ENCODE data around the gene DCAF10. TPM values are rescaled to one million over a fixed set of nuclear protein-coding genes. Genes with fewer than 3 reads are reported as not detected.

DCAF10 gene
- total and polyA plus RNA-seq, 4 donors, result 8.3 to 29.5 (median 18.5) TPM

GRCh38 chr9:37913480-37914153 lies 113.0 kb downstream of the DCAF10 start:
- H3K4me1 ChIP-seq (ENCODE audit: control insufficient read depth in 1 of 2, insufficient read depth in 2 of 2, low read length in 2 of 2), result no peaks in the 10 kb centered on the region
- no peaks in the 10 kb centered on the region for H3K36me3 ChIP-seq (ENCODE audit: control insufficient read depth in 1 of 2, insufficient read depth in 2 of 2, low read length in 1 of 2)
- no peaks in the 10 kb centered on the region for H3K27me3 ChIP-seq (ENCODE audit: control insufficient read depth in 1 of 2, insufficient read depth in 2 of 2, low read length in 1 of 2)
- intact Hi-C loops (cut with DNase I), result loop anchor here (1.0 to 10.0 kb wide), 7 partner anchors 101 to 489 kb away; no protein-coding TSS in a partner anchor
- DNase-seq (peak; percentile 81 to 88), ATAC-seq (ENCODE audit: low FRiP score) (peak; percentile 88)
- WGBS, 2 donors, result 54 to 56% methylated on average over 11 of the region's 11 CpGs
- H3K4me3 ChIP-seq (ENCODE audit: low read length in 2 of 2), result no peak overlapping the region
- no peaks in the 10 kb centered on the region for H3K9me3 ChIP-seq (ENCODE audit: control insufficient read depth, low read length)
- H3K27ac ChIP-seq (ENCODE audit: low read depth in 1 of 2, low read length in 2 of 2), result no peak overlapping the region

GRCh38 chr9:37914154-37914551 lies 113.6 kb downstream of the DCAF10 start:
- H3K9me3 ChIP-seq (ENCODE audit: control insufficient read depth, low read length), result no peaks in the 10 kb centered on the region
- no peaks in the 10 kb centered on the region for H3K27me3 ChIP-seq (ENCODE audit: control insufficient read depth in 1 of 2, insufficient read depth in 2 of 2, low read length in 1 of 2)
- no peak overlapping the region for H3K4me3 ChIP-seq (ENCODE audit: low read length in 2 of 2)
- no peak for DNase-seq
- ATAC-seq (ENCODE audit: low FRiP score), result no peak
- H3K27ac ChIP-seq (ENCODE audit: low read depth in 1 of 2, low read length in 2 of 2), result no peak overlapping the region
- H3K36me3 ChIP-seq (ENCODE audit: control insufficient read depth in 1 of 2, insufficient read depth in 2 of 2, low read length in 1 of 2), result no peaks in the 10 kb centered on the region
- no peaks in the 10 kb centered on the region for H3K4me1 ChIP-seq (ENCODE audit: control insufficient read depth in 1 of 2, insufficient read depth in 2 of 2, low read length in 2 of 2)
- 41 to 42% methylated on average over 8 of the region's 8 CpGs for WGBS, 2 donors
- intact Hi-C loops (cut with DNase I), result loop anchor here (5.0 to 10.0 kb wide), 6 partner anchors 101 to 488 kb away; no protein-coding TSS in a partner anchor

GRCh38 chr9:37914701-37915358 lies 114.2 kb downstream of the DCAF10 start:
- H3K4me1 ChIP-seq (ENCODE audit: control insufficient read depth in 1 of 2, insufficient read depth in 2 of 2, low read length in 2 of 2), result no peaks in the 10 kb centered on the region
- DNase-seq, result no peak
- ATAC-seq (ENCODE audit: low FRiP score), result no peak
- no peaks in the 10 kb centered on the region for H3K9me3 ChIP-seq (ENCODE audit: control insufficient read depth, low read length)
- intact Hi-C loops (cut with DNase I), result loop anchor here (5.0 to 10.0 kb wide), 6 partner anchors 100 to 487 kb away; no protein-coding TSS in a partner anchor
- H3K27ac ChIP-seq (ENCODE audit: low read depth in 1 of 2, low read length in 2 of 2), result no peak overlapping the region
- H3K27me3 ChIP-seq (ENCODE audit: control insufficient read depth in 1 of 2, insufficient read depth in 2 of 2, low read length in 1 of 2), result no peaks in the 10 kb centered on the region
- no peak overlapping the region for H3K4me3 ChIP-seq (ENCODE audit: low read length in 2 of 2)
- no peaks in the 10 kb centered on the region for H3K36me3 ChIP-seq (ENCODE audit: control insufficient read depth in 1 of 2, insufficient read depth in 2 of 2, low read length in 1 of 2)
- WGBS, 2 donors, result 80 to 89% methylated on average over 10 to 11 of the region's 11 CpGs

- no peaks in the 10 kb centered on the region for H3K4me1 ChIP-seq (ENCODE audit: control insufficient read depth in 1 of 2, insufficient read depth in 2 of 2, low read length in 2 of 2)
- ATAC-seq (ENCODE audit: low FRiP score), result no peak
- H3K4me3 ChIP-seq (ENCODE audit: low read length in 2 of 2), result no peak overlapping the region
- no peak for DNase-seq
- no peaks in the 10 kb centered on the region for H3K27me3 ChIP-seq (ENCODE audit: control insufficient read depth in 1 of 2, insufficient read depth in 2 of 2, low read length in 1 of 2)
- no peaks in the 10 kb centered on the region for H3K36me3 ChIP-seq (ENCODE audit: control insufficient read depth in 1 of 2, insufficient read depth in 2 of 2, low read length in 1 of 2)
- WGBS, 2 donors, result 69 to 75% methylated on average over 14 of the region's 14 CpGs
- intact Hi-C loops (cut with DNase I), result loop anchor here in 1 of 2 donors (5.0 to 10.0 kb wide), 2 partner anchors 99 to 171 kb away; no protein-coding TSS in a partner anchor
- H3K9me3 ChIP-seq (ENCODE audit: control insufficient read depth, low read length), result no peaks in the 10 kb centered on the region
- H3K27ac ChIP-seq (ENCODE audit: low read depth in 1 of 2, low read length in 2 of 2), result no peak overlapping the region
Observed at GRCh38 chr9:37915911-37916470, 115.4 kb downstream of the DCAF10 start.

GRCh38 chr9:37916471-37917312 lies 116.1 kb downstream of the DCAF10 start:
- intact Hi-C loops (cut with DNase I), result loop anchor here in 1 of 2 donors (5.0 to 10.0 kb wide), 2 partner anchors 98 to 171 kb away; no protein-coding TSS in a partner anchor
- H3K9me3 ChIP-seq (ENCODE audit: control insufficient read depth, low read length), result no peaks in the 10 kb centered on the region
- H3K27me3 ChIP-seq (ENCODE audit: control insufficient read depth in 1 of 2, insufficient read depth in 2 of 2, low read length in 1 of 2), result no peaks in the 10 kb centered on the region
- H3K27ac ChIP-seq (ENCODE audit: low read depth in 1 of 2, low read length in 2 of 2), result no peak overlapping the region
- no peaks in the 10 kb centered on the region for H3K4me1 ChIP-seq (ENCODE audit: control insufficient read depth in 1 of 2, insufficient read depth in 2 of 2, low read length in 2 of 2)
- no peak overlapping the region for H3K4me3 ChIP-seq (ENCODE audit: low read length in 2 of 2)
- no peak for DNase-seq
- WGBS, 2 donors, result 91 to 92% methylated on average over 18 of the region's 18 CpGs
- no peak for ATAC-seq (ENCODE audit: low FRiP score)
- no peaks in the 10 kb centered on the region for H3K36me3 ChIP-seq (ENCODE audit: control insufficient read depth in 1 of 2, insufficient read depth in 2 of 2, low read length in 1 of 2)

Other genes with a start within 250 kb of the DCAF10 start
- gene FBXO10, start 224.4 kb upstream of the DCAF10 start, total RNA-seq, result 1 to 10 TPM; 6.2 to 7.8 TPM
- gene FBXO10, start 224.4 kb upstream of the DCAF10 start, polyA plus RNA-seq, result 1 to 10 TPM in 1 of 2 donors, under 1 TPM in 1; 0.38 to 7.4 TPM
- 10 to 100 TPM; 39.8 to 52.1 TPM for gene TOMM5, start 208.2 kb upstream of the DCAF10 start, total RNA-seq
- gene TOMM5, start 208.2 kb upstream of the DCAF10 start, polyA plus RNA-seq, result 100 to 1,000 TPM in 1 of 2 donors, 10 to 100 TPM in 1; 75.2 to 171 TPM
- under 1 TPM in 1 of 2 donors, not detected in 1; 0.06 TPM for gene FRMPD1, start 149.8 kb upstream of the DCAF10 start, total RNA-seq
- gene FRMPD1, start 149.8 kb upstream of the DCAF10 start, polyA plus RNA-seq, result not detected
- 10 to 100 TPM in 1 of 2 donors, 1 to 10 TPM in 1; 8.1 to 17.4 TPM for gene TRMT10B, start 47.0 kb upstream of the DCAF10 start, total RNA-seq
- gene TRMT10B, start 47.0 kb upstream of the DCAF10 start, polyA plus RNA-seq, result 1 to 10 TPM; 4.6 to 9.0 TPM
- 10 to 100 TPM; 28.3 to 30.2 TPM for gene EXOSC3, start 15.7 kb upstream of the DCAF10 start, total RNA-seq
- 10 to 100 TPM; 17.9 to 19.8 TPM for gene EXOSC3, start 15.7 kb upstream of the DCAF10 start, polyA plus RNA-seq
- gene SLC25A51, start 103.3 kb downstream of the DCAF10 start, total RNA-seq, result 10 to 100 TPM; 23.4 to 24.3 TPM
- gene SLC25A51, start 103.3 kb downstream of the DCAF10 start, polyA plus RNA-seq, result 1 to 10 TPM; 4.8 to 6.2 TPM

All from aorta (tissue), 5 donors.